Upper lobe of left lung (tissue), 4 donors: ENCODE data around the gene ENAM.
"Not testable (repeated sequence)": the region's sequence is repeated elsewhere in the genome, so short reads cannot be mapped to it uniquely, and the experiment has no call there.

Source experiments
- CTCF ChIP-seq, 6 experiments: fragments of 450-650 bp in 4 of 6; fragments of 200-600 bp in 2 of 6; sonication (generic) in 2 of 6; IDR thresholded peaks; one replicate each; pipeline ENCODE4 v1.5.1; 2016 to 2019; ENCODE audit warnings: antibody characterized with exemption in 6 of 6
- EP300 ChIP-seq, 4 donors: sonication (generic); formaldehyde crosslinking; IDR thresholded peaks; one replicate each; pipeline ENCODE4 v1.5.1; 2017; ENCODE audit warnings: antibody characterized with exemption in 4 of 4, control low read depth in 2 of 4

- not testable (repeated sequence) for TF ChIP-seq CTCF, EP300 (IDR thresholded peaks at IDR 0.05)
Observed at GRCh38 chr4:70682142-70682541, 53.6 kb downstream of the ENAM start.
